ENCODE results near the gene RBMS3.

RBMS3 gene

GRCh38 chr3:29438580-29438979 lies 157.7 kb downstream of the RBMS3 start:
- CTCF ChIA-PET: no interaction called here
- POLR2A ChIA-PET: no interaction called here
- TF ChIP-seq SP1 (IDR thresholded peaks at IDR 0.05) (no peak), CTBP1 (IDR thresholded peaks at IDR 0.05; ENCODE audit: borderline replicate concordance) (no peak), NFRKB (IDR thresholded peaks at IDR 0.05) (no peak), ZNF384 (IDR thresholded peaks at IDR 0.05) (no peak), LEF1 (IDR thresholded peaks at IDR 0.05; ENCODE audit: borderline replicate concordance) (no peak), ELF4 (IDR thresholded peaks at IDR 0.05) (no peak), BHLHE40 (IDR thresholded peaks at IDR 0.05; ENCODE audit: borderline replicate concordance) (no peak), FOXK2 (IDR thresholded peaks at IDR 0.05) (no peak), HDGF (IDR thresholded peaks at IDR 0.05; ENCODE audit: borderline replicate concordance) (no peak)

GRCh38 chr3:29440413-29441305 lies 159.8 kb downstream of the RBMS3 start:
- ChIA-PET POLR2A (no interaction called here), CTCF (interaction anchor here (0.6 kb wide), 1 partner anchor 239 kb away, joined by 5 read pairs; no protein-coding TSS in a partner anchor)
- TF ChIP-seq FOXA1 (IDR thresholded peaks at IDR 0.05) (no peak), PKNOX1 (IDR thresholded peaks at IDR 0.05) (peak; percentile 79), BHLHE40 (IDR thresholded peaks at IDR 0.05; ENCODE audit: borderline replicate concordance) (no peak), TARDBP (IDR thresholded peaks at IDR 0.05) (no peak), FOXM1 (IDR thresholded peaks at IDR 0.05; ENCODE audit: borderline replicate concordance) (no peak), LEF1 (IDR thresholded peaks at IDR 0.05; ENCODE audit: borderline replicate concordance) (no peak), ZNF384 (IDR thresholded peaks at IDR 0.05) (no peak), SP1 (IDR thresholded peaks at IDR 0.05) (no peak)

More at GRCh38 chr3:29438580-29438979, 157.7 kb downstream of the RBMS3 start:
- DNase-seq (ENCODE audit: extremely low spot score): no peak

GRCh38 chr3:29441422-29441821 lies 160.6 kb downstream of the RBMS3 start:
- DNase-seq (ENCODE audit: extremely low spot score): no peak
- CTCF ChIA-PET: no interaction called here
- POLR2A ChIA-PET: no interaction called here
- TF ChIP-seq L3MBTL2 (conservative IDR thresholded peaks at IDR 0.05) (no peak), PKNOX1 (IDR thresholded peaks at IDR 0.05) (no peak), ZNF384 (IDR thresholded peaks at IDR 0.05) (no peak), FOXM1 (IDR thresholded peaks at IDR 0.05; ENCODE audit: borderline replicate concordance) (no peak), NFRKB (IDR thresholded peaks at IDR 0.05) (no peak), LEF1 (IDR thresholded peaks at IDR 0.05; ENCODE audit: borderline replicate concordance) (no peak), FOXK2 (IDR thresholded peaks at IDR 0.05) (no peak)

More at GRCh38 chr3:29440413-29441305, 159.8 kb downstream of the RBMS3 start:
- DNase-seq (ENCODE audit: extremely low spot score): peak; percentile 52

- ChIA-PET CTCF (no interaction called here), POLR2A (no interaction called here)
- no peak for TF ChIP-seq SUZ12 (IDR thresholded peaks at IDR 0.05)
- no peak for TF ChIP-seq CTBP1 (IDR thresholded peaks at IDR 0.05; ENCODE audit: borderline replicate concordance)
- TF ChIP-seq ELF4 (IDR thresholded peaks at IDR 0.05): no peak
- no peak for TF ChIP-seq ARNT (IDR thresholded peaks at IDR 0.05)
- no peak for TF ChIP-seq TARDBP (IDR thresholded peaks at IDR 0.05)
- no peak for TF ChIP-seq L3MBTL2 (conservative IDR thresholded peaks at IDR 0.05)
- TF ChIP-seq LEF1 (IDR thresholded peaks at IDR 0.05; ENCODE audit: borderline replicate concordance): no peak
- no peak for TF ChIP-seq PKNOX1 (IDR thresholded peaks at IDR 0.05)
- no peak for TF ChIP-seq FOXA1 (IDR thresholded peaks at IDR 0.05)
- TF ChIP-seq BHLHE40 (IDR thresholded peaks at IDR 0.05; ENCODE audit: borderline replicate concordance): no peak
- TF ChIP-seq FOXM1 (IDR thresholded peaks at IDR 0.05; ENCODE audit: borderline replicate concordance): no peak
- TF ChIP-seq ZNF384 (IDR thresholded peaks at IDR 0.05): no peak
- no peak for DNase-seq (ENCODE audit: extremely low spot score)
Observed at GRCh38 chr3:29447946-29448627, 167.2 kb downstream of the RBMS3 start.

- TF ChIP-seq FOXA1 (IDR thresholded peaks at IDR 0.05) (no peak), HDGF (IDR thresholded peaks at IDR 0.05; ENCODE audit: borderline replicate concordance) (no peak), LEF1 (IDR thresholded peaks at IDR 0.05; ENCODE audit: borderline replicate concordance) (no peak), ZNF384 (IDR thresholded peaks at IDR 0.05) (no peak), TARDBP (IDR thresholded peaks at IDR 0.05) (no peak)
- no peak for DNase-seq (ENCODE audit: extremely low spot score)
- ChIA-PET POLR2A (no interaction called here), CTCF (no interaction called here)
Observed at GRCh38 chr3:29451920-29452319, 171.0 kb downstream of the RBMS3 start.

- no peak for TF ChIP-seq NFRKB (IDR thresholded peaks at IDR 0.05)
- no peak for TF ChIP-seq FOXK2 (IDR thresholded peaks at IDR 0.05)
- TF ChIP-seq ZNF384 (IDR thresholded peaks at IDR 0.05): no peak
- TF ChIP-seq SUZ12 (IDR thresholded peaks at IDR 0.05): no peak
- TF ChIP-seq ARNT (IDR thresholded peaks at IDR 0.05): no peak
- TF ChIP-seq FOXM1 (IDR thresholded peaks at IDR 0.05; ENCODE audit: borderline replicate concordance): no peak
- no peak for TF ChIP-seq SP1 (IDR thresholded peaks at IDR 0.05)
- TF ChIP-seq PKNOX1 (IDR thresholded peaks at IDR 0.05): no peak
- TF ChIP-seq BHLHE40 (IDR thresholded peaks at IDR 0.05; ENCODE audit: borderline replicate concordance): no peak
- no peak for TF ChIP-seq CTBP1 (IDR thresholded peaks at IDR 0.05; ENCODE audit: borderline replicate concordance)
- no peak for TF ChIP-seq L3MBTL2 (conservative IDR thresholded peaks at IDR 0.05)
- TF ChIP-seq HDGF (IDR thresholded peaks at IDR 0.05; ENCODE audit: borderline replicate concordance): no peak
- no peak for TF ChIP-seq TARDBP (IDR thresholded peaks at IDR 0.05)
- TF ChIP-seq FOXA1 (IDR thresholded peaks at IDR 0.05): no peak
- POLR2A ChIA-PET: no interaction called here
- CTCF ChIA-PET: no interaction called here
- no peak for DNase-seq (ENCODE audit: extremely low spot score)
Observed at GRCh38 chr3:29452934-29453283, 172.0 kb downstream of the RBMS3 start.

Measured in HEK293T (cell line).